Activated CD8-positive, alpha-beta memory T cell treated with anti-CD3 and anti-CD28 coated beads for 4 hours (primary cell): Measurements from ENCODE around the gene NT5E.

ENCODE experiments used
- DNase-seq, 2 donors: peaks; one replicate each; pipeline ENCODE4 v3.0.0-alpha.2; 2020; ENCODE audit warnings: low read depth in 2 of 2

The NT5E gene

GRCh38 chr6:85421972-85422371 is 27.9 kb upstream of the NT5E start:
- DNase-seq: no peak

GRCh38 chr6:85422996-85423395 is 26.9 kb upstream of the NT5E start:
- DNase-seq: no peak

GRCh38 chr6:85424981-85425380 is 24.9 kb upstream of the NT5E start:
- no peak for DNase-seq

- DNase-seq: no peak
These were observed 23.9 kb upstream of the NT5E start for GRCh38 chr6:85425997-85426396.

- DNase-seq: no peak
These were observed 21.4 kb upstream of the NT5E start for GRCh38 chr6:85428486-85428885.

- DNase-seq: no peak
These were observed 20.5 kb upstream of the NT5E start for GRCh38 chr6:85429346-85429745.

- no peak for DNase-seq
These were observed 18.6 kb upstream of the NT5E start for GRCh38 chr6:85431271-85431670.

GRCh38 chr6:85432554-85432953 is 17.3 kb upstream of the NT5E start:
- DNase-seq: no peak

GRCh38 chr6:85435851-85436250 is 14.0 kb upstream of the NT5E start:
- no peak for DNase-seq

GRCh38 chr6:85436411-85436810 is 13.5 kb upstream of the NT5E start:
- DNase-seq: no peak

GRCh38 chr6:85436939-85437495 is 12.9 kb upstream of the NT5E start:
- DNase-seq: no peak

GRCh38 chr6:85443349-85444117 is 6.3 kb upstream of the NT5E start:
- DNase-seq: no peak

- DNase-seq: peak in 1 of 2 donors; percentile 55
These were observed 480 bp upstream of the NT5E start for GRCh38 chr6:85449388-85449817.

- DNase-seq: no peak
These were observed 1.9 kb downstream of the NT5E start for GRCh38 chr6:85451565-85452306.

- no peak for DNase-seq
These were observed 2.6 kb downstream of the NT5E start for GRCh38 chr6:85452441-85452881.

- DNase-seq: no peak
These were observed 3.2 kb downstream of the NT5E start for GRCh38 chr6:85453052-85453451.

GRCh38 chr6:85453490-85453889 is 3.6 kb downstream of the NT5E start:
- no peak for DNase-seq

GRCh38 chr6:85455471-85456026 is 5.7 kb downstream of the NT5E start:
- DNase-seq: no peak

GRCh38 chr6:85456782-85457181 is 6.9 kb downstream of the NT5E start:
- no peak for DNase-seq

- no peak for DNase-seq
These were observed 8.3 kb downstream of the NT5E start for GRCh38 chr6:85458184-85458583.

- DNase-seq: no peak
These were observed 8.9 kb downstream of the NT5E start for GRCh38 chr6:85458782-85459181.

GRCh38 chr6:85459224-85459901 is 9.5 kb downstream of the NT5E start:
- no peak for DNase-seq
